HepG2 (cell line): Measurements from ENCODE around the gene GGT7. TPM values are rescaled to one million over a fixed set of nuclear protein-coding genes. Genes with fewer than 3 reads are reported as not detected.

Source experiments
- AGO1 ChIP-seq: fragments of 200-400 bp; formaldehyde crosslinking; IDR thresholded peaks from 2 replicates; pipeline ENCODE4 v1.6.1; 2017; ENCODE audit warnings: mild to moderate bottlenecking, low read depth, low read length, moderate library complexity; ENCODE audit not compliant: poor library complexity, severe bottlenecking
- ARNTL ChIP-seq: sonication (generic); formaldehyde crosslinking; IDR thresholded peaks from 2 replicates; pipeline ENCODE4 v1.4.0; 2020; ENCODE audit warnings: mild to moderate bottlenecking, missing genetic modification reagents
- CHD4 ChIP-seq: fragments of 200-600 bp; sonication (generic); IDR thresholded peaks from 2 replicates; pipeline ENCODE4 v1.7.0; 2017; ENCODE audit warnings: mild to moderate bottlenecking, low read length, borderline replicate concordance
- FLYWCH1 ChIP-seq: sonication (generic); formaldehyde crosslinking; IDR thresholded peaks from 2 replicates; pipeline ENCODE4 v1.8.1; 2023; ENCODE audit warnings: mild to moderate bottlenecking, missing genetic modification reagents
- GTF3A ChIP-seq: sonication (generic); formaldehyde crosslinking; conservative IDR thresholded peaks from 2 replicates; pipeline ENCODE4 v1.4.0; 2020; ENCODE audit warnings: mild to moderate bottlenecking, missing genetic modification reagents
- HDAC2 ChIP-seq: sonication (generic); formaldehyde crosslinking; IDR thresholded peaks from 2 replicates; pipeline ENCODE4 v1.4.0; 2020; ENCODE audit warnings: missing genetic modification reagents
- HES4 ChIP-seq: sonication (generic); formaldehyde crosslinking; IDR thresholded peaks from 2 replicates; pipeline ENCODE4 v1.9.0; 2021; ENCODE audit warnings: mild to moderate bottlenecking, missing genetic modification reagents, borderline replicate concordance
- HMGA1 ChIP-seq: sonication (generic); formaldehyde crosslinking; conservative IDR thresholded peaks from 2 replicates; pipeline ENCODE4 v1.4.0; 2020; ENCODE audit warnings: missing genetic modification reagents
- KDM5A ChIP-seq: fragments of 200-600 bp; sonication (generic); IDR thresholded peaks from 2 replicates; pipeline ENCODE4 v1.7.0; 2018; ENCODE audit warnings: antibody characterized with exemption, mild to moderate bottlenecking, low read length, borderline replicate concordance
- LBX2 ChIP-seq: sonication (generic); formaldehyde crosslinking; IDR thresholded peaks from 2 replicates; pipeline ENCODE4 v1.5.0; 2020; ENCODE audit warnings: missing genetic modification reagents, mild to moderate bottlenecking, borderline replicate concordance
- MED1 ChIP-seq: sonication (generic); formaldehyde crosslinking; IDR thresholded peaks from 2 replicates; pipeline ENCODE4 v1.4.0; 2020; ENCODE audit warnings: missing genetic modification reagents
- MTF1 ChIP-seq: sonication (generic); formaldehyde crosslinking; IDR thresholded peaks from 2 replicates; pipeline ENCODE4 v1.5.0; 2020; ENCODE audit warnings: missing genetic modification reagents
- NFE2L2 ChIP-seq: fragments of 150-350 bp; IDR thresholded peaks from 2 replicates; pipeline ENCODE4 v1.6.1; 2014; ENCODE audit warnings: low read length
- NFIC ChIP-seq: IDR thresholded peaks from 2 replicates; pipeline ENCODE4 v1.6.1; 2012; ENCODE audit warnings: mild to moderate bottlenecking, low read length, inconsistent platforms
- POLR2G ChIP-seq: fragments of 200-400 bp; formaldehyde crosslinking; IDR thresholded peaks from 2 replicates; pipeline ENCODE4 v1.6.1; 2018; ENCODE audit warnings: mild to moderate bottlenecking, low read depth, low read length, moderate library complexity
- RBAK ChIP-seq: sonication (generic); formaldehyde crosslinking; IDR thresholded peaks from 2 replicates; pipeline ENCODE4 v1.5.1; 2020; ENCODE audit warnings: mild to moderate bottlenecking, missing genetic modification reagents
- RCOR2 ChIP-seq: IDR thresholded peaks from 2 replicates; pipeline ENCODE4 v1.6.1; 2016; ENCODE audit warnings: missing biosample characterization, missing genetic modification reagents
- SMAD9 ChIP-seq: sonication (generic); formaldehyde crosslinking; IDR thresholded peaks from 2 replicates; pipeline ENCODE4 v1.5.1; 2020; ENCODE audit warnings: mild to moderate bottlenecking, missing genetic modification reagents
- SMYD3 ChIP-seq: sonication (generic); formaldehyde crosslinking; IDR thresholded peaks from 2 replicates; pipeline ENCODE4 v1.8.1; 2023; ENCODE audit warnings: mild to moderate bottlenecking, missing genetic modification reagents
- ZBTB21 ChIP-seq: sonication (generic); formaldehyde crosslinking; IDR thresholded peaks from 2 replicates; pipeline ENCODE4 v1.4.0; 2020; ENCODE audit warnings: missing genetic modification reagents
- ZFP91 ChIP-seq: sonication (generic); formaldehyde crosslinking; IDR thresholded peaks from 2 replicates; pipeline ENCODE4 v1.9.0; 2022; ENCODE audit warnings: missing genetic modification reagents, mild to moderate bottlenecking, borderline replicate concordance
- ZKSCAN5 ChIP-seq: sonication (generic); formaldehyde crosslinking; IDR thresholded peaks from 2 replicates; pipeline ENCODE4 v1.5.1; 2020; ENCODE audit warnings: mild to moderate bottlenecking, missing genetic modification reagents
- ZNF121 ChIP-seq: sonication (generic); formaldehyde crosslinking; IDR thresholded peaks from 2 replicates; pipeline ENCODE4 v1.5.0; 2020; ENCODE audit warnings: mild to moderate bottlenecking, missing genetic modification reagents
- ZNF263 ChIP-seq: sonication (generic); formaldehyde crosslinking; IDR thresholded peaks from 2 replicates; pipeline ENCODE4 v1.4.0; 2020; ENCODE audit warnings: missing genetic modification reagents
- ZNF382 ChIP-seq: sonication (generic); formaldehyde crosslinking; IDR thresholded peaks from 2 replicates; pipeline ENCODE4 v1.5.0; 2020; ENCODE audit warnings: missing genetic modification reagents, mild to moderate bottlenecking, borderline replicate concordance
- ZNF510 ChIP-seq: sonication (generic); formaldehyde crosslinking; IDR thresholded peaks from 2 replicates; pipeline ENCODE4 v1.4.0; 2020; ENCODE audit warnings: low read depth, mild to moderate bottlenecking, missing genetic modification reagents
- ZNF614 ChIP-seq: IDR thresholded peaks from 2 replicates; pipeline ENCODE4 v1.6.1; 2018; ENCODE audit warnings: missing biosample characterization, missing genetic modification reagents, inconsistent platforms, borderline replicate concordance
- ZNF678 ChIP-seq: sonication (generic); formaldehyde crosslinking; IDR thresholded peaks from 2 replicates; pipeline ENCODE4 v1.4.0; 2020; ENCODE audit warnings: mild to moderate bottlenecking, missing genetic modification reagents
- ZNF7 ChIP-seq: IDR thresholded peaks from 2 replicates; pipeline ENCODE4 v1.6.1; 2016; ENCODE audit warnings: missing biosample characterization, missing genetic modification reagents
- ZNF770 ChIP-seq: sonication (generic); formaldehyde crosslinking; IDR thresholded peaks from 2 replicates; pipeline ENCODE4 v1.5.0; 2020; ENCODE audit warnings: mild to moderate bottlenecking, missing genetic modification reagents
- ZNF772 ChIP-seq: sonication (generic); formaldehyde crosslinking; IDR thresholded peaks from 2 replicates; pipeline ENCODE4 v1.5.0; 2020; ENCODE audit warnings: mild to moderate bottlenecking, missing genetic modification reagents
- polyA plus RNA-seq, 8 experiments: library from polyadenylated mRNA; depleted of rRNA in 3 of 8; stranded (reverse) in 7 of 8; unstranded in 1 of 8; fragments of >200 nt; fragmentation: Illumina TruSeq in 4 of 8; extraction: Trizol in 4 of 8; gene quantifications; 2 replicates each; pipeline versions ENCODE4 v1.2.1 to v1.2.3, GENCODE V29; 2011 to 2016; ENCODE audit warnings: low read depth in 4 of 8, missing spikeins in 1 of 8, mixed read lengths in 1 of 8; ENCODE audit not compliant: insufficient read depth in 1 of 8
- total RNA-seq, 5 experiments: library from RNA; depleted of rRNA; stranded (reverse); fragments of >200 nt; fragmentation: Illumina TruSeq; extraction: Trizol; gene quantifications; 2 replicates each; pipeline ENCODE4 v1.2.3, GENCODE V29; 2016; ENCODE audit warnings: low read depth in 1 of 5

Gene GGT7
- total and polyA plus RNA-seq, 2 of the 13 experiments (the other 11 are each of a cell fraction or from before 2014, with no cell fraction given) = 6.6 to 23.0 TPM

GRCh38 chr20:34874094-34874654 lies 1.5 kb upstream of the GGT7 start (continued):
- TF ChIP-seq SMYD3 (CRISPR knock-in tag) (no peak), ZNF121 (CRISPR knock-in tag) (no peak), MTF1 (CRISPR knock-in tag) (no peak), AGO1 (no peak), HMGA1 (CRISPR knock-in tag) (no peak), ZNF7 (CRISPR knock-in tag) (no peak), KDM5A (no peak), ZNF772 (CRISPR knock-in tag) (no peak), RBAK (CRISPR knock-in tag) (no peak), CHD4 (no peak), HDAC2 (CRISPR knock-in tag) (no peak; the same call in none of the 2 replicates), GTF3A (no peak), ARNTL (CRISPR knock-in tag) (0 out of 2 replicates have a peak, but pooled peaks have one; percentile 31), ZNF382 (no peak), MED1 (CRISPR knock-in tag) (no peak), ZNF770 (CRISPR knock-in tag) (no peak), ZNF678 (no peak), LBX2 (CRISPR knock-in tag) (no peak), SMAD9 (CRISPR knock-in tag) (peak; percentile 95), NFE2L2 (no peak), ZBTB21 (CRISPR knock-in tag) (no peak), ZNF510 (CRISPR knock-in tag) (no peak), ZFP91 (no peak), HES4 (no peak), RCOR2 (CRISPR knock-in tag) (no peak), ZNF263 (CRISPR knock-in tag) (no peak; the same call in 1 of the 2 replicates), ZNF614 (CRISPR knock-in tag) (0 out of 2 replicates have a peak, but pooled peaks have one; percentile 41), FLYWCH1 (no peak; the same call in 1 of the 2 replicates), NFIC (no peak), ZKSCAN5 (no peak), POLR2G (no peak)
